ENCODE measurements around the gene GTF2F2. TPM values are rescaled to one million over a fixed set of nuclear protein-coding genes. Genes with fewer than 3 reads are reported as not detected.

GTF2F2 gene
- total and polyA plus RNA-seq, 2 donors (not counting 3 experiments of a cell fraction or from before 2014, with no cell fraction given) = 7.5 to 23.6 TPM

DNA sequence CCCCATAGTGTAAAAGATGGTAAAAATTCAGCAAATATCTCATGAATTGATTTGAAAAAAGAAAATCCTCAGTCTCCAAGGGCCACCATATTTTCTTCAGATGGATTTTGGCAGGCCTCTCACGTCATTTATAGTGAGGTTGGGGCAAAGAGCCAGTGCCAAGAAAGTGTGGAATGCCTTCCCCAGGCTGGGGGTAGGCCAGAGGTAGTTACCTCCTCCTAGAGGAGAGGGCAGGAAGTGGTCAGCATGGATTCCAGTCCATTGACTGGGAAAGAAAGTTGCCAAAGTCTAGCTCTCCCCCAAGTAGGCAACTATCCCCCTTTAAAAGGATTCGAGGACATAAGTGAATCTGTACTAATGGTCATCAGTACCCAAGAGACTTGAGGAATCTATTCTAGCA is 148.9 kb downstream of the GTF2F2 start:
- Histone ChIP-seq H2AFZ (ENCODE audit: low read depth, low read length) (no peak overlapping the region), H3K27ac (ENCODE audit: insufficient read depth, low read depth, low read length) (no peak overlapping the region), H3K79me2 (ENCODE audit: control insufficient read depth, insufficient read depth, low read length) (no peaks in the 10 kb centered on the region), H3K9ac (replicated peaks; ENCODE audit: extremely low read depth, insufficient read depth, low read length) (no peak overlapping the region), H3K9me1 (replicated peaks; ENCODE audit: control insufficient read depth, extremely low read depth, insufficient read depth, low read length) (no peaks in the 10 kb centered on the region), H4K20me1 (replicated peaks; ENCODE audit: control insufficient read depth, extremely low read depth, insufficient read depth, low read length) (no peaks in the 10 kb centered on the region), H3K36me3 (ENCODE audit: control insufficient read depth in 2 of 2, extremely low read depth in 1 of 2, insufficient read depth in 2 of 2, low read length in 2 of 2) (no peaks in the 10 kb centered on the region), H3K9me3 (replicated peaks; ENCODE audit: control insufficient read depth, insufficient read depth, low read length) (no peaks in the 10 kb centered on the region), H3K27me3 (ENCODE audit: control insufficient read depth in 2 of 2, insufficient read depth in 2 of 2, low read length in 2 of 2) (no peaks in the 10 kb centered on the region), H3K4me2 (ENCODE audit: insufficient read depth, low read length) (no peak overlapping the region), H3K4me3 (replicated peaks in 1 of 3; ENCODE audit: insufficient read depth in 1 of 3, low read depth in 1 of 3, low read length in 3 of 3) (no peak overlapping the region), H3K4me1 (ENCODE audit: control insufficient read depth, extremely low read depth, insufficient read depth, low read length) (no peaks in the 10 kb centered on the region)
- DNase-seq (ENCODE audit: low read depth, low spot score) (no peak), FAIRE-seq (no peak)
- dilution Hi-C loops (cut with MboI; ENCODE audit: extremely low pct_ligation_motif_present, low sequenced_read_pairs) (no loop called here), intact Hi-C loops (cut with micrococcal nuclease) (no loop called here)
- CTCF ChIA-PET = no interaction called here
- POLR2A ChIA-PET = no interaction called here
- no TSS peak for BruUV-seq (replicated peaks)
- TF ChIP-seq FOS (IDR thresholded peaks at IDR 0.05; ENCODE audit: borderline replicate concordance, insufficient read depth, low read length) (no peak), JUN (IDR thresholded peaks at IDR 0.05; ENCODE audit: borderline replicate concordance, insufficient read depth, insufficient read length, low read depth) (no peak), MYC (IDR thresholded peaks at IDR 0.05; ENCODE audit: low read depth, low read length) (no peak)
- TF ChIP-seq, protein P1, sequence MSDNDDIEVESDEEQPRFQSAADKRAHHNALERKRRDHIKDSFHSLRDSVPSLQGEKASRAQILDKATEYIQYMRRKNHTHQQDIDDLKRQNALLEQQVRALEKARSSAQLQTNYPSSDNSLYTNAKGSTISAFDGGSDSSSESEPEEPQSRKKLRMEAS (IDR thresholded peaks at IDR 0.05; ENCODE audit: insufficient read depth, insufficient read length) = no peak

GRCh38 chr13:45276913-45277312 is 156.6 kb downstream of the GTF2F2 start:
- Histone ChIP-seq H3K4me3 (replicated peaks in 1 of 3; ENCODE audit: insufficient read depth in 1 of 3, low read depth in 1 of 3, low read length in 3 of 3) (no peak overlapping the region), H2AFZ (ENCODE audit: low read depth, low read length) (no peak overlapping the region), H3K27me3 (ENCODE audit: control insufficient read depth in 2 of 2, insufficient read depth in 2 of 2, low read length in 2 of 2) (no peaks in the 10 kb centered on the region), H3K27ac (ENCODE audit: insufficient read depth, low read depth, low read length) (no peak overlapping the region), H3K36me3 (ENCODE audit: control insufficient read depth in 2 of 2, extremely low read depth in 1 of 2, insufficient read depth in 2 of 2, low read length in 2 of 2) (no peaks in the 10 kb centered on the region), H3K9me3 (replicated peaks; ENCODE audit: control insufficient read depth, insufficient read depth, low read length) (no peaks in the 10 kb centered on the region), H3K9me1 (replicated peaks; ENCODE audit: control insufficient read depth, extremely low read depth, insufficient read depth, low read length) (no peaks in the 10 kb centered on the region), H3K4me1 (ENCODE audit: control insufficient read depth, extremely low read depth, insufficient read depth, low read length) (peaks cover 8% of the 10 kb centered on the region), H3K4me2 (ENCODE audit: insufficient read depth, low read length) (no peak overlapping the region), H3K9ac (replicated peaks; ENCODE audit: extremely low read depth, insufficient read depth, low read length) (no peak overlapping the region), H4K20me1 (replicated peaks; ENCODE audit: control insufficient read depth, extremely low read depth, insufficient read depth, low read length) (no peaks in the 10 kb centered on the region), H3K79me2 (ENCODE audit: control insufficient read depth, insufficient read depth, low read length) (no peaks in the 10 kb centered on the region)
- TF ChIP-seq CTCF (IDR thresholded peaks at IDR 0.05; ENCODE audit: extremely low read depth in 1 of 2, insufficient read depth in 1 of 2, low read depth in 1 of 2, low read length in 2 of 2) (no peak), JUN (IDR thresholded peaks at IDR 0.05; ENCODE audit: borderline replicate concordance, insufficient read depth, insufficient read length, low read depth) (no peak), FOS (IDR thresholded peaks at IDR 0.05; ENCODE audit: borderline replicate concordance, insufficient read depth, low read length) (no peak), MYC (IDR thresholded peaks at IDR 0.05; ENCODE audit: low read depth, low read length) (no peak), POLR2AphosphoS5 (IDR thresholded peaks at IDR 0.05; ENCODE audit: insufficient read depth, low read depth, low read length) (no peak), POLR2A (IDR thresholded peaks at IDR 0.05; ENCODE audit: low read depth, low read length) (no peak), GATA2 (IDR thresholded peaks at IDR 0.05; ENCODE audit: insufficient read depth, insufficient read length, low read depth, low read length) (no peak)
- TF ChIP-seq, protein P1 (IDR thresholded peaks at IDR 0.05; ENCODE audit: insufficient read depth, insufficient read length) = no peak
- ChIA-PET POLR2A (no interaction called here), CTCF (no interaction called here)
- dilution Hi-C loops (cut with MboI; ENCODE audit: extremely low pct_ligation_motif_present, low sequenced_read_pairs) = no loop called here
- intact Hi-C loops (cut with micrococcal nuclease) = no loop called here
- FAIRE-seq (no peak), DNase-seq (ENCODE audit: low read depth, low spot score) (no peak)
- BruUV-seq (replicated peaks) = no TSS peak
